SK-N-SH treated with all-trans-retinoic acid at 6 μM for 48 hours (cell line): Measurements from ENCODE around the gene AHI1.

Source experiments
- ATAC-seq: fragments of 200-7000 bp; cut with Tn5 transposase; 3 replicates; pipeline ENCODE4 v1.9.1; 2020; ENCODE audit warnings: mild to moderate bottlenecking, moderate library complexity
- ARNTL ChIP-seq: fragments of 450-650 bp; formaldehyde crosslinking; IDR thresholded peaks from 2 replicates; pipeline ENCODE4 v1.5.0; 2020; ENCODE audit warnings: low read depth, mild to moderate bottlenecking, moderate library complexity, borderline replicate concordance
- BACH2 ChIP-seq: fragments of 250-450 bp; sonication (Bioruptor Pico); IDR thresholded peaks from 2 replicates; pipeline ENCODE4 v1.9.0; 2021; ENCODE audit warnings: mild to moderate bottlenecking, borderline replicate concordance
- CSDC2 ChIP-seq: fragments of 250-450 bp; sonication (Bioruptor Pico); IDR thresholded peaks from 2 replicates; pipeline ENCODE4 v1.5.0; 2020; ENCODE audit warnings: mild to moderate bottlenecking, moderate library complexity
- ESRRG ChIP-seq: fragments of 250-450 bp; sonication (Bioruptor Pico); IDR thresholded peaks from 2 replicates; pipeline ENCODE4 v1.6.1; 2021; ENCODE audit warnings: mild to moderate bottlenecking
- GLIS3 ChIP-seq: fragments of 250-450 bp; sonication (Bioruptor Pico); IDR thresholded peaks from 2 replicates; pipeline ENCODE4 v1.5.0; 2020; ENCODE audit warnings: mild to moderate bottlenecking, moderate library complexity
- ISL1 ChIP-seq: fragments of 250-450 bp; sonication (Bioruptor Pico); IDR thresholded peaks from 2 replicates; pipeline ENCODE4 v2.1.2; 2022; ENCODE audit warnings: mild to moderate bottlenecking, moderate library complexity
- OSR1 ChIP-seq: fragments of 250-450 bp; sonication (Bioruptor Pico); IDR thresholded peaks from 2 replicates; pipeline ENCODE4 v1.8.0; 2022; ENCODE audit warnings: moderate library complexity, mild to moderate bottlenecking, inconsistent platforms
- PPARA ChIP-seq: fragments of 250-450 bp; sonication (Bioruptor Pico); IDR thresholded peaks from 2 replicates; pipeline ENCODE4 v1.5.0; 2020; ENCODE audit warnings: mild to moderate bottlenecking, borderline replicate concordance
- RARB ChIP-seq: fragments of 250-450 bp; sonication (Bioruptor Pico); IDR thresholded peaks from 2 replicates; pipeline ENCODE4 v1.8.0; 2021; ENCODE audit warnings: mild to moderate bottlenecking, moderate library complexity
- SNAI2 ChIP-seq: fragments of 250-450 bp; sonication (Bioruptor Pico); IDR thresholded peaks from 2 replicates; pipeline ENCODE4 v1.5.0; 2020; ENCODE audit warnings: mild to moderate bottlenecking, moderate library complexity
- TCF4 ChIP-seq: fragments of 250-450 bp; sonication (Bioruptor Pico); IDR thresholded peaks from 2 replicates; pipeline ENCODE4 v1.8.0; 2021; ENCODE audit warnings: mild to moderate bottlenecking, moderate library complexity, borderline replicate concordance
- TOX ChIP-seq: fragments of 250-450 bp; sonication (Bioruptor Pico); IDR thresholded peaks from 2 replicates; pipeline ENCODE4 v1.8.0; 2021; ENCODE audit warnings: mild to moderate bottlenecking, moderate library complexity, borderline replicate concordance
- ZC3H10 ChIP-seq: fragments of 250-450 bp; sonication (Bioruptor Pico); IDR thresholded peaks from 2 replicates; pipeline ENCODE4 v1.5.1; 2021; ENCODE audit warnings: mild to moderate bottlenecking, moderate library complexity
- ZFP3 ChIP-seq: fragments of 250-450 bp; sonication (Bioruptor Pico); IDR thresholded peaks from 2 replicates; pipeline ENCODE4 v1.5.0; 2020; ENCODE audit warnings: mild to moderate bottlenecking, moderate library complexity
- ZFP30 ChIP-seq: fragments of 450-650 bp; formaldehyde crosslinking; IDR thresholded peaks from 2 replicates; pipeline ENCODE4 v1.5.0; 2022; ENCODE audit warnings: mild to moderate bottlenecking, moderate library complexity
- ZNF565 ChIP-seq: fragments of 450-650 bp; formaldehyde crosslinking; conservative IDR thresholded peaks from 2 replicates; pipeline ENCODE4 v1.5.0; 2020; ENCODE audit warnings: low read depth, mild to moderate bottlenecking, moderate library complexity
- ZNF70 ChIP-seq: fragments of 450-650 bp; formaldehyde crosslinking; IDR thresholded peaks from 2 replicates; pipeline ENCODE4 v1.5.0; 2020; ENCODE audit warnings: mild to moderate bottlenecking, moderate library complexity
- ZNF8 ChIP-seq: fragments of 450-650 bp; formaldehyde crosslinking; IDR thresholded peaks from 2 replicates; pipeline ENCODE4 v1.5.0; 2020; ENCODE audit warnings: mild to moderate bottlenecking, moderate library complexity
- TF ChIP-seq, protein P1 (sequence below): fragments of 250-450 bp; sonication (Bioruptor Pico); IDR thresholded peaks from 2 replicates; pipeline ENCODE4 v1.5.0; 2020; ENCODE audit warnings: mild to moderate bottlenecking, moderate library complexity
- TF ChIP-seq, protein P2 (sequence below): fragments of 250-450 bp; sonication (Bioruptor Pico); IDR thresholded peaks from 2 replicates; pipeline ENCODE4 v1.5.1; 2021; ENCODE audit warnings: mild to moderate bottlenecking, moderate library complexity
- TF ChIP-seq, protein P3 (sequence below): fragments of 250-450 bp; sonication (Bioruptor Pico); IDR thresholded peaks from 2 replicates; pipeline ENCODE4 v1.8.0; 2020; ENCODE audit warnings: mild to moderate bottlenecking, moderate library complexity, borderline replicate concordance
- TF ChIP-seq, protein P4 (sequence below): fragments of 250-450 bp; sonication (Bioruptor Pico); IDR thresholded peaks from 2 replicates; pipeline ENCODE4 v1.8.0; 2021; ENCODE audit warnings: low read depth, mild to moderate bottlenecking, moderate library complexity, borderline replicate concordance
- TF ChIP-seq, protein P5 (sequence below): fragments of 250-450 bp; sonication (Bioruptor Pico); IDR thresholded peaks from 2 replicates; pipeline ENCODE4 v1.5.1; 2020; ENCODE audit warnings: low read depth, mild to moderate bottlenecking, moderate library complexity

AHI1 gene

DNA sequence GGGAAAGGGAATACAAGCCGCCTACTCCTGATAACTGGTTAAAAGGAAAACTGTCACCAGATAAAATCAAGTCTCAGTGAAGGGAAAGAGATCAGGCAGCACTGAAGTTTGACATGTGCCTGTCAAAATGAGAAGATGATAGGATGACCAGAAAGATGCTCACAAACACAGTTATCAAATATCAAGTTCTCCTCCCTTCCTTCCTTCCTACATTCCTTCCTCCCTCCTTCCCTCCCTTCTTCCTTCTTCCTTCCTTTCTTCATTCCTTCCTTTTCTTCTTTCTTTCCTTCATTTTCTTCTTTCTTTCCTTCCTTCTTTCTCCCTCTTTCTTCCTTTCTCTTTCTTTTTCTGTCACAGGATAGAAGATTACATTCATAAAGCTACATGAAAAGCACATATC is 261.2 kb downstream of the AHI1 start:
- TF ChIP-seq, protein P1, sequence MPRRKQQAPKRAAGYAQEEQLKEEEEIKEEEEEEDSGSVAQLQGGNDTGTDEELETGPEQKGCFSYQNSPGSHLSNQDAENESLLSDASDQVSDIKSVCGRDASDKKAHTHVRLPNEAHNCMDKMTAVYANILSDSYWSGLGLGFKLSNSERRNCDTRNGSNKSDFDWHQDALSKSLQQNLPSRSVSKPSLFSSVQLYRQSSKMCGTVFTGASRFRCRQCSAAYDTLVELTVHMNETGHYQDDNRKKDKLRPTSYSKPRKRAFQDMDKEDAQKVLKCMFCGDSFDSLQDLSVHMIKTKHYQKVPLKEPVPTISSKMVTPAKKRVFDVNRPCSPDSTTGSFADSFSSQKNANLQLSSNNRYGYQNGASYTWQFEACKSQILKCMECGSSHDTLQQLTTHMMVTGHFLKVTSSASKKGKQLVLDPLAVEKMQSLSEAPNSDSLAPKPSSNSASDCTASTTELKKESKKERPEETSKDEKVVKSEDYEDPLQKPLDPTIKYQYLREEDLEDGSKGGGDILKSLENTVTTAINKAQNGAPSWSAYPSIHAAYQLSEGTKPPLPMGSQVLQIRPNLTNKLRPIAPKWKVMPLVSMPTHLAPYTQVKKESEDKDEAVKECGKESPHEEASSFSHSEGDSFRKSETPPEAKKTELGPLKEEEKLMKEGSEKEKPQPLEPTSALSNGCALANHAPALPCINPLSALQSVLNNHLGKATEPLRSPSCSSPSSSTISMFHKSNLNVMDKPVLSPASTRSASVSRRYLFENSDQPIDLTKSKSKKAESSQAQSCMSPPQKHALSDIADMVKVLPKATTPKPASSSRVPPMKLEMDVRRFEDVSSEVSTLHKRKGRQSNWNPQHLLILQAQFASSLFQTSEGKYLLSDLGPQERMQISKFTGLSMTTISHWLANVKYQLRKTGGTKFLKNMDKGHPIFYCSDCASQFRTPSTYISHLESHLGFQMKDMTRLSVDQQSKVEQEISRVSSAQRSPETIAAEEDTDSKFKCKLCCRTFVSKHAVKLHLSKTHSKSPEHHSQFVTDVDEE, result no peak
- TF ChIP-seq SNAI2 (CRISPR knock-in tag) (no peak), BACH2 (CRISPR knock-in tag) (no peak), ZNF565 (CRISPR knock-in tag) (no peak), ZFP30 (CRISPR knock-in tag) (no peak), CSDC2 (no peak), ZNF70 (CRISPR knock-in tag) (no peak), ZC3H10 (no peak), ESRRG (CRISPR knock-in tag) (no peak), RARB (CRISPR knock-in tag) (no peak), TCF4 (CRISPR knock-in tag) (no peak), OSR1 (CRISPR knock-in tag) (no peak), PPARA (CRISPR knock-in tag) (no peak), GLIS3 (CRISPR knock-in tag) (no peak), TOX (no peak), ISL1 (CRISPR knock-in tag) (no peak), ZFP3 (CRISPR knock-in tag) (no peak)
- TF ChIP-seq, protein P2, sequence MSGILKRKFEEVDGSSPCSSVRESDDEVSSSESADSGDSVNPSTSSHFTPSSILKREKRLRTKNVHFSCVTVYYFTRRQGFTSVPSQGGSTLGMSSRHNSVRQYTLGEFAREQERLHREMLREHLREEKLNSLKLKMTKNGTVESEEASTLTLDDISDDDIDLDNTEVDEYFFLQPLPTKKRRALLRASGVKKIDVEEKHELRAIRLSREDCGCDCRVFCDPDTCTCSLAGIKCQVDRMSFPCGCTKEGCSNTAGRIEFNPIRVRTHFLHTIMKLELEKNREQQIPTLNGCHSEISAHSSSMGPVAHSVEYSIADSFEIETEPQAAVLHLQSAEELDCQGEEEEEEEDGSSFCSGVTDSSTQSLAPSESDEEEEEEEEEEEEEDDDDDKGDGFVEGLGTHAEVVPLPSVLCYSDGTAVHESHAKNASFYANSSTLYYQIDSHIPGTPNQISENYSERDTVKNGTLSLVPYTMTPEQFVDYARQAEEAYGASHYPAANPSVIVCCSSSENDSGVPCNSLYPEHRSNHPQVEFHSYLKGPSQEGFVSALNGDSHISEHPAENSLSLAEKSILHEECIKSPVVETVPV (CRISPR knock-in tag), result no peak
- TF ChIP-seq, protein P3, sequence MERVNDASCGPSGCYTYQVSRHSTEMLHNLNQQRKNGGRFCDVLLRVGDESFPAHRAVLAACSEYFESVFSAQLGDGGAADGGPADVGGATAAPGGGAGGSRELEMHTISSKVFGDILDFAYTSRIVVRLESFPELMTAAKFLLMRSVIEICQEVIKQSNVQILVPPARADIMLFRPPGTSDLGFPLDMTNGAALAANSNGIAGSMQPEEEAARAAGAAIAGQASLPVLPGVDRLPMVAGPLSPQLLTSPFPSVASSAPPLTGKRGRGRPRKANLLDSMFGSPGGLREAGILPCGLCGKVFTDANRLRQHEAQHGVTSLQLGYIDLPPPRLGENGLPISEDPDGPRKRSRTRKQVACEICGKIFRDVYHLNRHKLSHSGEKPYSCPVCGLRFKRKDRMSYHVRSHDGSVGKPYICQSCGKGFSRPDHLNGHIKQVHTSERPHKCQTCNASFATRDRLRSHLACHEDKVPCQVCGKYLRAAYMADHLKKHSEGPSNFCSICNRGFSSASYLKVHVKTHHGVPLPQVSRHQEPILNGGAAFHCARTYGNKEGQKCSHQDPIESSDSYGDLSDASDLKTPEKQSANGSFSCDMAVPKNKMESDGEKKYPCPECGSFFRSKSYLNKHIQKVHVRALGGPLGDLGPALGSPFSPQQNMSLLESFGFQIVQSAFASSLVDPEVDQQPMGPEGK, result no peak
- TF ChIP-seq, protein P4, sequence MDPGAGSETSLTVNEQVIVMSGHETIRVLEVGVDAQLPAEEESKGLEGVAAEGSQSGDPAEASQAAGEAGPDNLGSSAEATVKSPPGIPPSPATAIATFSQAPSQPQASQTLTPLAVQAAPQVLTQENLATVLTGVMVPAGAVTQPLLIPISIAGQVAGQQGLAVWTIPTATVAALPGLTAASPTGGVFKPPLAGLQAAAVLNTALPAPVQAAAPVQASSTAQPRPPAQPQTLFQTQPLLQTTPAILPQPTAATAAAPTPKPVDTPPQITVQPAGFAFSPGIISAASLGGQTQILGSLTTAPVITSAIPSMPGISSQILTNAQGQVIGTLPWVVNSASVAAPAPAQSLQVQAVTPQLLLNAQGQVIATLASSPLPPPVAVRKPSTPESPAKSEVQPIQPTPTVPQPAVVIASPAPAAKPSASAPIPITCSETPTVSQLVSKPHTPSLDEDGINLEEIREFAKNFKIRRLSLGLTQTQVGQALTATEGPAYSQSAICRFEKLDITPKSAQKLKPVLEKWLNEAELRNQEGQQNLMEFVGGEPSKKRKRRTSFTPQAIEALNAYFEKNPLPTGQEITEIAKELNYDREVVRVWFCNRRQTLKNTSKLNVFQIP (CRISPR knock-in tag), result no peak
- ATAC-seq, result no peak

DNA sequence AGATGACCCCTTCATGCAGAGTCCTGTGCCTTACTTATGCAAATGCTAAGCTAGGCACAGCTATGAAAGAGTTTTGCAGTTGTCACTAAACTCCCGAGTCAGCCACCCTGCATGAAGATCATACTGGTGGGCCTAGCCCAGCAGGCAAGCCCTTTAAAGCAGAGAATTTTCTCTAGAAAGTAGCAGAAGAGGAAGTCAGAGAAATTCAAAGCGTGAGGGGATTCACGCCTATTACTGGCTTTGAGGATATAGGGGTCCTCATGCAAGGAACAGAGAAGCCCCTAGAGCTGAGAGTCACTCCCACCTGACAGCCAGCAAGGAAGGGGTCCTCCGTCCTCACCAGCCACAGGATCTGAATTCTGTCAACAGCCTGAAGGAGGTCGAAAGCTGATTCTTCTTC is 261.8 kb downstream of the AHI1 start:
- ATAC-seq, result no peak
- TF ChIP-seq ZNF70 (CRISPR knock-in tag), result no peak
- TF ChIP-seq TOX, result no peak
- no peak for TF ChIP-seq ISL1 (CRISPR knock-in tag)

DNA sequence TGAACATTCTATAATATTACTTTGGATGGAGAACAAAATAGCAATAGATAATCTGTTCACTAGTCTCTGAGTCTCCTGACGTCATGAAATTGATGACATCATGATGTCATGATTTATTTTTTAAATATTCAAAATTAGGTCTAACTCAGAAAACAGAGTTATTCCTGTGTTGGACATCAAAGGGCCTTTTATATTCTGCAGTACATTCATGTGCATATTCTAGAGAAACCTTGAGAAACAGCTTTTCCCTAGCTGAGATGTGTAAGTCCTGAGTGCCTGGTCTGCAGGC is 263.1 kb downstream of the AHI1 start:
- ATAC-seq, result no peak
- TF ChIP-seq ZFP3 (CRISPR knock-in tag), result no peak
- TF ChIP-seq TOX, result no peak
- TF ChIP-seq GLIS3 (CRISPR knock-in tag), result no peak
- no peak for TF ChIP-seq SNAI2 (CRISPR knock-in tag)
- TF ChIP-seq PPARA (CRISPR knock-in tag), result no peak
- no peak for TF ChIP-seq BACH2 (CRISPR knock-in tag)
- TF ChIP-seq ESRRG (CRISPR knock-in tag), result no peak
- no peak for TF ChIP-seq ZNF565 (CRISPR knock-in tag)
- TF ChIP-seq ZC3H10, result no peak
- no peak for TF ChIP-seq ISL1 (CRISPR knock-in tag)
- TF ChIP-seq, protein P5, sequence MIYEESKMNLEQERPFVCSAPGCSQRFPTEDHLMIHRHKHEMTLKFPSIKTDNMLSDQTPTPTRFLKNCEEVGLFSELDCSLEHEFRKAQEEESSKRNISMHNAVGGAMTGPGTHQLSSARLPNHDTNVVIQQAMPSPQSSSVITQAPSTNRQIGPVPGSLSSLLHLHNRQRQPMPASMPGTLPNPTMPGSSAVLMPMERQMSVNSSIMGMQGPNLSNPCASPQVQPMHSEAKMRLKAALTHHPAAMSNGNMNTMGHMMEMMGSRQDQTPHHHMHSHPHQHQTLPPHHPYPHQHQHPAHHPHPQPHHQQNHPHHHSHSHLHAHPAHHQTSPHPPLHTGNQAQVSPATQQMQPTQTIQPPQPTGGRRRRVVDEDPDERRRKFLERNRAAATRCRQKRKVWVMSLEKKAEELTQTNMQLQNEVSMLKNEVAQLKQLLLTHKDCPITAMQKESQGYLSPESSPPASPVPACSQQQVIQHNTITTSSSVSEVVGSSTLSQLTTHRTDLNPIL (CRISPR knock-in tag), result no peak
- TF ChIP-seq ARNTL, result no peak
- TF ChIP-seq CSDC2, result no peak
- TF ChIP-seq RARB (CRISPR knock-in tag), result no peak
- no peak for TF ChIP-seq OSR1 (CRISPR knock-in tag)
- TF ChIP-seq ZNF70 (CRISPR knock-in tag), result no peak
- TF ChIP-seq TCF4 (CRISPR knock-in tag), result no peak
- no peak for TF ChIP-seq ZNF8 (CRISPR knock-in tag)
